ENCODE measurements around the gene GARIN5B.
"Not testable (repeated sequence)": the region's sequence is repeated elsewhere in the genome, so short reads cannot be mapped to it uniquely, and the experiment has no call there.

GARIN5B gene

DNA sequence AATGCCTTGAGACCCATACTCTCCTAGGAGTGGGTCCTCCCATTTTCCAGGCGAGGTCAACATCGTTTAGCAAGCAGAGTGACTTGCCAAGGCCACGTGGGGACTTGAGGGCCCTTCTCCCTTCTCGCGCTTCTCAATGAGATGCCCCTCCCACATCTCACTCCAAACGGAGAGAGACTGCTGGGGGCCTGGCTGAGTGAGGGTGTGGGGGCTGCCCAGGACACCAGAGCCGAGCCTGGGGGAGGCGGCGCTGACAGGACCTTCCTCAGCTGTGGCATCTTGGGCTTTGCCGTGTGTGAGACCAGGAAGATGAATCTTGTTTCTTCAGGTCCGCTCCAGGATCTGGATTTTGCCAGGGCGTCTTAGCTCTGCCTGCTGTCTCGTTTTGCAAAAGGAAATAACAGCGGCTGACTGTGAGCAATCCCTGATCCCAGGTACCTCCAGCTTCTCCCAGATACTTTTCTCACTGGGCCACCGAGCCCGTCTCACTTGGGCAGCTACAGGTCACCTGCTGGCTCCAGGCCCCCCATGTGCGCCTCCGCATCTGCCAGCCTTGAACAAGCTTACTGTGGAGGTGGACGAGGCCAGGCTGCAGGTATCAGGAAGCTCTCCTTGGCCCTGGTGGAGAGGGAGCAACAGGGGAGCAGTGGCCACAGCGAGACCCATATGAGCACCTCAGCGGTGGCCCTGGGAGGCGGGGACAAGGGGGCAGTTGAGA, 14.6 kb downstream of the GARIN5B start:
- no peak for DNase-seq (ENCODE audit: low spot score)

DNA sequence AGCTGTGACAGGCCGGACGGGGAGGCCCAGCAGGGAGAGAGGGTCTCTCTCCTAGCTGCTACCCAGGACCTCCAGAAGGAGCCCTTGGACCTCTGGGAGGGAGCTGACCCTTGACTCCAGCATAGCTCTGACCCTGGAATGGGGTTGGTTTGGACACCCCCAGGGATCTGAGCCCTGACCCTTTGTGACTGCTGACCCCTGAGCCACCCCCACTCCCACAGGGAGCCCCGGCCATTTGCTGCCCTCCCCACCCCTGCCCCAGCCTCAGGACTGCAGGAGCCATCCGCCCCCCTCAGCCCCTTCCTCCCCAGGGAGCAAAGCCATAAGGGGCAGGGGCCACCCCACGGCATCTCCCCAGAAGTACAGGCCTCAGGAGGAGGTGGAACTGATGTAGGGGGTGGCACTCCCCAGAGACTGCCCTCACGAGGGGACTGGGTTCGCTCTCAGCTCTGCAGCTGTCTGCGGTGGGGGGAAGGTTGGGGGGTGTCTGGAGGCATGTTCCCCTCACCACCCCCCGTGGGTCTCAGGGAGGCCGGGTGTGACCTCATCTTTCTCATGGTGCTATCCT, 15.5 kb downstream of the GARIN5B start:
- DNase-seq (ENCODE audit: low spot score) = no peak

DNA sequence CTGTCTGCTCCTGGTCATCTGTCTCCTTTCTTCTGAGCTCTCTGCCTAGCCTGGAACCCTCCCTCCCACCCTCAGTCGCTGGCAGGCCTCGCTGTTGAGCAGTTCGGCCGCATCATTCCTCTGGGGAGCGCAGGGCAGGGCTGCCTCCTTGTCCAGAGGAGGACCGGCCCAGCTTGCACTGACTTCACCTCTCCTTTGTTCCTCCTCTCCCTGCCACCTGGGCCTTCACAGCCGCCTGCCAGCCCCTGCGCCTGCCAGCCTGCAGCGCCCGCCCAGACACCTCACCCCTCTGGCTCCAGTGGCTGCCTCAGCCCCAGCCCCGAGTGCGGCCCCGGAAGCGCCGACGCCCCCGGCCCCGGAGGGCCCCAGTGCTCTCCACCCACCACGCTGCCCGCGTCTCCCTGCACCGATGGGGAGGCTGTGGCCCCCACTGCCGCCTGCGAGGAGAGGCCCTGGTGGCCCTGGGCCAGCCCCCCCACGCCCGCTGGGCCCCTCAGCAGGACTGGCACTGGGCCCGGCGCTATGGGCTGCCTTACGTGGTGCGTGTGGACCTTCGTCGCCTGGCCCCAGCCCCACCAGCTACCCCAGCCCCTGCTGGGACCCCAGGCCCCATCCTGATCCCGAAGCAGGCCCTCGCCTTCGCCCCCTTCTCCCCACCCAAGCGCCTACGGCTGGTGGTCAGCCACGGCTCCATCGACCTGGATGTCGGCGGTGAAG, 16.2 kb downstream of the GARIN5B start:
- no peak for DNase-seq (ENCODE audit: low spot score)

DNA sequence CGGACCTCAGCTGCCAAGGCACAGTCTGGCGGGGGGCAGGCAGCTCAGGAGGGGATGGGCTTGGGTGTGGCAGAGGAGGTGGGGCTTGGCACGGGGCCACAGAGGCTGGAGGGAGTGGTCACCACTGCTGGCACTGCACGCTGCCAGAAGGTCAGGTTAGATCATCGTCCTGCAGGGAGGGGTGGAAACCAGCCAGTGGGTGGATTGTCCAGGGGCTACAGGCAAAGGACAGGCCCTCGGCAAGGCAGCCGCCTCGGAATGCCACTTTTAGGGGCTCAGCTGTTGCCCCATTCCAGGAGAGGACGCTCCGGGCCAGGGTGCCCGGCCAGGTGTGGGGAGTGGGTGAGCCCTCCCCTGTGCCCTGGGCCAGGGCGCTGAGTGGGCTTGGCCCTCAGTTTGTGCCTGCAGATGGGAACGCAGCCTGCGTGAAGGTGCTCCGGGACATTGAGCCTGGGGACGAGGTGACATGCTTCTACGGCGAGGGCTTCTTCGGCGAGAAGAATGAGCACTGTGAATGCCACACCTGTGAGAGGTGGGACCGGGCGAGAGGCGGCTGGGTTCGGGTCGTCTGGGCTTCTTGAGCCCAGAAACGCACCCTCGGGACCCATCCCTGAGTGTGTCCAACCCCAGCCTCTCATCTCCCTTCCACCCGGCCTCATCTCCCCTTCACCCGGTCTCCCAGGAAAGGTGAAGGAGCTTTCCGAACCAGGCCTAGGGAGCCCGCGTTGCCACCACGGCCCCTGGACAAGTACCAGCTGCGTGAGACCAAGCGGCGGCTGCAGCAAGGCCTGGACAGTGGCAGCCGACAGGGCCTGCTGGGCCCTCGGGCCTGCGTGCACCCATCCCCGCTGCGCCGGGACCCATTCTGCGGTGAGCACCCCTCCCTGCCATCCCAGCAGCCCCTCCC, 17.0 kb downstream of the GARIN5B start:
- DNase-seq (ENCODE audit: low spot score) = no peak

DNA sequence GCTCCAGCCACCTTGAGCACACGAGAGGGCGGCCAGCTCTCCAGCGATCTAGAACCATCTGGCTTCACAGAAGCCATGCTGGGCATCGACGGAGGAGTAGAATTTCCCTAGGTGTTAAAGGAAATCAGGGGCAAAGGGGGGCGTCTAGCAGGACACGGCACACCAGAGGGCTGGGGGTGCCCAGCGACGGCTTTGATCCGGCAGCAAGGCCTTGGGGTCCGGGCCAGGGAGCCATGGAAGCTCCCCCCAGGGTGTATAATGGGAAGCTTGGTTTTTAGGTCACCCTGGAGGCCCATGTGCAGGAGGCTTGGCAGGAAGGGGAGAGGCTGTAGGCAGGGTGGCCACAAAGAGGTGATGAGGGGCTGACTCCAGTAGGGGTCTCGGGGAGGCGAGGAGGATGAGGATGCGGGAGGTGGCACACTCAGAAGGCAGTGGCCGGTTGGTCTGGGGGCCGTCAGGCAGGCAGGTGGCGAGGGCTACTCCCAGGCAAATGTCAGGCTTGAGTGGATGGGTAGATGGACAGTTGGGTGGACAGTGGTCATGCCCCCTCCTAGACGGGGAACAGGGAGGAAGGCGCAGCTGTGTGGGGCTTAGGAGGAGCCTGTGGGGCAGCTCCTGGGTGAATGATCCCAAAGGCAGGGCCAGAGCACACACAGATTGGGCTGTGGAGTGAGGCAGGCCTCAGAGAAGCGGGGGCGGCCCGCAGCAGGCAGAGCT, 17.8 kb downstream of the GARIN5B start:
- DNase-seq (ENCODE audit: low spot score) = no peak

DNA sequence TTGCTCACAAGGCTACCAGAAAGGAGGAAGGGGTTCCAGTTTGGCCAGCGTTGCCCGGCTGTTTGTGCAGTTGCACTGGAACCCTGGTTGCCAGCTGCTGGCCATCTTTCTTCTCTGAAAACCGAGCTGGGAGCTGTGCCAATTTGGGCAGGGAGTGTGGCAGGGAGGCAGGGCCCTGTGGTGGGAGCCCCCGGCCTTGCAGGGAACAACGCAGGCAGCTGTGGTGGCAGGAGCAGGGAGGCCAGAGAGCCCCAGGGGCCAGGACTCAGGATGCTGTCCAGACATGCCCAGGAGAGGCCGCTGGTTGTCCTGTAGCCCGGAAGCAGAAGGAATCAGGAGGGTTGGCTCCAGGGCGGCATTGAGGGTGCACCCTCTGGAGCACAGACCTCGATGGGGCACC, 18.6 kb downstream of the GARIN5B start:
- no peak for DNase-seq (ENCODE audit: low spot score)

DNA sequence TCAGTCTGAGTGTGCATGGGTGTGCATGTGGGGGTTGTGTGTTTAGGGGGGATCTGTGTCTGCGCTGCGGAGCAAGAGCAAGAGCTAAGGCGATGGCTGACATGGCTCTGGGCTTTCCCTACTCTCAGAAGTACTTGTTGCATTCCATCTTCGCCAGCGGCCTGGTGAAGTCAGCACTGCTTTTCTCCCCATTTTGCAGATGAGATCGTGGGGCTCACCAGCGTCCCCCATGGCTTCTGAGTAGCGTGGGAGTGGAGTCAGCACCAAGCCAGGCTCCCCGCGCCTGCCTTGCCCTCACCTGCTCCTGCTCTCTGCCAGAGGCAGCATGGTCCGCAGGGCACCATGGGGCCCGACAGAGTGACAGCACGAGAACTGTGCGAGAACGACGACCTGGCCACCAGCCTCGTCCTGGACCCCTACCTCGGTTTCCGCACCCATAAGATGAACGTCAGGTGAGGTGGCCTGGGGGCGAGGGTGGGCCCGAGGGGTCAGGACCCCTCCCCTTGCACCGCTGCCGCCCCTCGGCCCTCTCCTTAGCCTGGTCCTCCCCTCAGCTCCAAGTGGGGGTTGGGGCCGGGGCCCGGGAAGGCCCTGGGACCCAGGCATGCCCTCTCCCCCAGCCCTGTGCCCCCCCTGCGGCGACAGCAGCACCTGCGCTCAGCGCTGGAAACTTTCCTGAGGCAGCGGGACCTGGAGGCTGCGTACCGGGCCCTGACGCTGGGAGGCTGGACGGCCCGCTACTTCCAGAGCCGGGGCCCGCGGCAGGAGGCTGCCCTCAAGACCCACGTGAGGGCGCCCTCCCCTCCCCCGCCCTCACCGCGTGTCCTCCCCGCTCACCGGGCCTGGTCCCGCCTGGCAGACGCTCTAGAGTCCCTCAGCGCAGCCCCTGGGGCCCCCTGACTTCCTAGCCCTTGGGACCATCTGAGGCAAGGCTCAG, 21.2 kb downstream of the GARIN5B start:
- no peak for DNase-seq (ENCODE audit: low spot score)

DNA sequence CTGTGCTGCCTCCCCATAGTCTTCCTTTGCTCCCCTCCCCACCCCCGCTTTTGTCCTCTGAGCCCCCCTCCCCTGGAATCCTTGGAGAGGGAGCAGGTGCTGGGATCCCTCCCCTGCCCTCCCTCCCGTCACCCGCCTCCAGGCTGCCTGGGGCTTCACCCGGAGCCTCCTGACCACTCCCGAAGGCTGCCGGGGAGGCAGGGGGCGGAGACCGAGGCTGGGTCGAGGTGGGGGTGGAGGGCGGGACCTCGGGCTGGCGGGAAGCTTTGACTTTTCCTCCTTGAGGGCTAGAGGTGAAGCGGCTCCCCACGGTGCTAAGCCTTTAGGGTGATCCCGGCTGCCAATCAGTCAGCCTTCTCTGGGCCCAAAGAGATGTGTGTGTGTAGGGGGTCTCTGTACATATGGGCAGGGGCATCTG, 21.9 kb downstream of the GARIN5B start:
- DNase-seq (ENCODE audit: low spot score) = peak; percentile 91

DNA sequence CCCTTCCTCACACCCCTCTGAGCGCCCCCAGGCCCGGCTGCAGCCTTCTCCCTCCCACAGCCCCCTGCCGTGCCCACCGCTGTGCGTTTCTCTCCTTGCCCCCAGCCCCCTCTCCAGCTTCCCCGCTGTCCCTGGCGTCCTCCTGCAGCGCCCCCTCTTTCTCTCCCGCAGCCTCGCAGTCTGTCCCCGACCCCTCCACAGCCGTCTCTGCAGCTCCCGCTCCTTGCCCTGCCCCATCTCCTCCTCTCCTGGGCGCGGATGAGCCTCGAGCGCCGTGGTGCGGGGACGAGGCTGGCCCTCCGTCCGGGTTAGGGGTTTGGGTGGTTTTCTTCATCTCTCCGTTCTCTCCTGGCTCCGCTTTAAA, 22.3 kb downstream of the GARIN5B start:
- peak; percentile 69 for DNase-seq (ENCODE audit: low spot score)

DNA sequence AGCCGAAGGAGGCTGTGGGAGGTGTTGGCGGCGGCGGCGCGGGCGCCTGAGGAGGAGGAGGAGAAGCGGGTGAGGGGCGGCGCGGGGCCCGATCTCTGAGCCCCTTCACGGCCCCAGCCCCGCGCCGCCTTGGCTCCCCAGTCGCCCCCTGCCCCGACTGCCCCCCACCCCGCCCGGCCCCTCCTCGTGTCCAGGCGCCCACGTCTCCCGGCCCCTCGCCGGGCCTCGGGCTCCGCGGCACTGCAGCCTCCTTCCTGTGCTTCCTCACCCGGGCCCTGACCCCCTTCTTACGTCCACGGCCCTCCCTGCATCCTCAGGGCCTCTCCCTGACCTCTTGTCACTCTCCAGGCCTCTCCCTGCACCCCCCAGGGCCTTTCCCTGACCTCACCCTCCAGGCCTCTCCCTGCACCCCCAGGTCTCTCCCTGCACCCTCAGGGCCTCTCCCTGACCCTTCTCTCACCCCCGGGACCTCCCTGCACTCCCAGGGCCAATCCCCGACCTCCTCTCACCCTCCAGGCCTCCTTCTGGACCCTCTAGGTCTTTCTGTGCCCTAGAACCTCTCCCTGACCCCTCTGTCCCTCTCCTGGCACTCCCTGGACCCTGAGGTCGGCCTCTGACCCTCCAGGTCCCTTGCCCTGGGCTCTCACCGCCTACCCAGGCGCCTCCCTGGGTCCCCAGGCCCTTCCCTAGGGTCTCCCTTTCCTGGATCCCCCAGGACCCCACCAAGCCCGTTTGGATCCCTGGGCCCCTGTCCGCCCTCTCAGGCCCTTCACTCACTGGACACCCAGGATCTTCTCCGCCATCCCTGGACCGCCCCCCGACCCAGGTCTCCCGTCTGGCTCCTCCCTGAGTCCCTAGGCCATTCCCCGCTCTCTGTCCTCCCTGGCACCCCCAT, 22.9 kb downstream of the GARIN5B start:
- DNase-seq (ENCODE audit: low spot score) = no peak

DNA sequence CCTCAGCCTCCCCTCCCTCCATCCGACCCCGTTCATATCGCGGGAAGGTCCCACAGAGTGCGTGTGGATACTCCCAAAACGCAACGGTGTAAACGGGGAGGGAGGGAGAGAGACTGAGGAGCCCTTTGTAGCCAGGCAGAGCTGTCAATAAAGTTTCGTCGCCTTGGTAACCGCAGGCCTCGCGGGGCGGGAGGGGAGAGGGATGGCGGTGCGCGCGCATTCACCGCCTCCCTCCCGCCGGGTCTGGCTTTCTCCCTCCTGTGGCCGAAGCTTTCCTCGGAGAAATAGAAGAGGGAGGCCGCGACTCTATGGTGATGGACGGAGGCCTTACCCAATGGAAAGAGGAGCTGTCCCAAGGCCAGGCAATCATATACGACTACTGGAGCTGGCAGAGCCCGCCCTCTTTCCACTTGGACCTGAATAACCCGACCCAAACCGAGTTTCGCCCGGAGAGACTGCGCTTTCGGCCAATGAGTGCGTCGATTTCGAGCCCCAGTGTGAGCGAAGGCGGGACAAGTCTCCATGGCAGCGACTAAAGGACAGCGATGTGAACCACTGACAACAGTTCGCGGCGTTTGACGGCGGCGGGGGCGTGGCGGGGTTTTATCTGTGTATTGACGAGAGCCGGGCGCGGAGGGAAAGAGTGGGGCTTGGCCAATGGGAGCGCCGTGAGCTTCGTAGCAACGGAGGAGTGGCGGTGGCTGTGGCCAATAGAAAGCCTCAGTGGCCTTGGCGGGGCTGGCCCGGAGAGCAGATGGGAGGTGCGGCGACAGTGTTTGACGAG, 23.8 kb downstream of the GARIN5B start, which contains the start of gene KMT5C:
KMT5C (plus strand) TSS at position 772 of the 784 bp plus-strand sequence. CDS start 2,061 bp downstream, outside the sequence.
- peak; percentile 98 for DNase-seq (ENCODE audit: low spot score)

DNA sequence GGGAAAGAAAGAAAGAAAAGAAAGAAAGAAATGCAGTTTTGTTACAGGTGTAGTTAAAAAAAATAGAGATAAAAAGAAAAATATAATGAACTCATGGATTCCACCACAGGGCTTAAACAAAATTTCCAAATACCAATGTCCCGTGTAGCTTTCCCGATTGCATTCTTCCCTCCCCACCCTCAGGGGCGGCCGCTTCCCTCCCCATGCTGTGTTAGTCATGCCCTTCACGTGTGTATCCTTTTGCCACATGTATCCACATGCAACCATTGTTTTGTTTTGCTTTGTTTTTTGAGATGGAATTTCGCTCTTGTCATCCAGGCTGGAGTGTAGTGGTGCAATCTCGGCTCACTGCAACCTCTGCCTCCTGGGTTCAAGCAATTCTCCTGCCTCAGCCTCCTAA, 27.0 kb downstream of the GARIN5B start:
- DNase-seq (ENCODE audit: low spot score) = no peak

DNA sequence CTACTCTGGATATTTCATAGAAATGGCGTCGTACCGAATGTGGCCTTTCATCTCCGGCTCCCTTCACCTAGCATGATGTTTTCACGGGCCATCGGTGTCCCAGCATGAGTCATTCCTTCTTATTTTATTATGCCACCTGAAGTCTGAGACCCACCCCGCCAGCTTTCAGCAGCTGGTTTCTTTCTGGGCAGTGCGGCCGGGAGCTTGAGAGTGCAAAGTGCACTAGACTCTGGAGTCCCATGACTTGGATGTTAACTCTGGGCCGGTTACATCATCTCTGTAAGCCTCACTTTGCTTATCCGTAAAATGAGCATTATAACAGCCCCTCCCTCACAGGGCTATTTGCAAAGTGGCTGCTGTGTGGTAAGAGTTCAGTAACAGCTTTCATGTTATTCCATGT, 29.2 kb downstream of the GARIN5B start:
- no peak for DNase-seq (ENCODE audit: low spot score)

DNA sequence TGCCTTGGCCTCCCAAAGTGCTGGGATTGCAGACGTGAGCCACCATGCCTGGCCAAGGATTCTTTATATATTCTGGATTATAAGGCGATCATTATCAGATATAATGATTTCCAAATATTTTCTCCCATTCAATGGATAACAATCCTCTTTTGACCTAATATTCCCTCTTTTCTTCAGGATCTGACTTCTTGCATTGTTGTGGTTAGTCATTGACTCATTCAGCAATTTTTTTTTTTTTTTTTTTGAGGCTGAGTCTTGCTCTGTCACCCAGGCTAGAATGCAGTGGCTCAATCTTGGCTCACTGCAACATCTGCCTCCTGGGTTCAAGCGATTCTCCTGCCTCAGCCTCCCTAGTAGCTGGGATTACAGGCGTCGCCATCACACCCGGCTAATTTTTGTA, 33.3 kb downstream of the GARIN5B start:
- not testable (repeated sequence) for DNase-seq (ENCODE audit: low spot score)

DNA sequence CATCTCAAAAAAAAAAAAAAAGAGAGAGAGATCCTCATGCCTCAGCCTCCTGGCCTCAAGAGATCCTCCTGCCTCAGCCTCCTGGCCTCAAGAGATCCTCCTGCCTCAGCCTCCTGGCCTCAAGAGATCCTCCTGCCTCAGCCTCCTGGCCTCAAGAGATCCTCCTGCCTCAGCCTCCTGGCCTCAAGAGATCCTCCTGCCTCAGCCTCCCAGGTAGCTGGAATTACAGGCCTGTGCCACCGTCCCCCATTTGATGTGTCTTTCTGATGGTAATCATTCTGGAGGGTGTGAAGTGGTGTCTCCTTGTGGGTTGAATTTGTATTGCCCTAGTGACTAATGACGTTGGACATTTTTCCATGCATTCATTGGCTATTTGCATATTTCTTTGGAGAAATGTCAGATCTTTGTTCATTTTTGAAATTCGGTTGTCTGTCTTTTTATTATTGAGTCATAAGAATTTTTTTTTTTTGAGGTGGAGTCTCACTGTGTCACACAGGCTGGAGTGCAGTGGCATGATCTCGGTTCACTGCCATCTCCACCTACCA, 34.2 kb downstream of the GARIN5B start:
- DNase-seq (ENCODE audit: low spot score) = not testable (repeated sequence)

DNA sequence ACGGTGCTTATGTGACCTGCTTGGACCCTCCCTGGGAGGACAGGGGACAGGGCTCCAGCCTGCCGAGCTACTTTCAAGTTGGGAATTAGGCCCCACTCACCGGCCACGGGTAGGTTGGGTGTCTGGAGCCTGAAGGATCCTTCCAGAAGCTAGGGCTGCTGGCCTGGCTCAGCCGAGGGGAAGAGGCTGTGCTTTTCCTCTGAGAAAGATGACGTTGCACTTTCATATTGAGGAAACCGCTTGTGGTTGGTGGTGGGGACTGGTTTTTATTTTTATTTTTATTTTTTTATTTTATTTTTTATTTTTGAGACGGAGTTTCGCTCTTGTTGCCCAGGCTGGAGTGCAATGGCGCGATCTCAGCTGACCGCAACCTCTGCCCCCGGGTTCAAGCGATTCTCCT, 37.9 kb downstream of the GARIN5B start, which contains the start of gene TMEM150B:
TMEM150B (minus strand) TSS at position 170 of the 400 bp plus-strand sequence. CDS start 4,305 bp downstream, outside the sequence.
- DNase-seq (ENCODE audit: low spot score) = no peak

DNA sequence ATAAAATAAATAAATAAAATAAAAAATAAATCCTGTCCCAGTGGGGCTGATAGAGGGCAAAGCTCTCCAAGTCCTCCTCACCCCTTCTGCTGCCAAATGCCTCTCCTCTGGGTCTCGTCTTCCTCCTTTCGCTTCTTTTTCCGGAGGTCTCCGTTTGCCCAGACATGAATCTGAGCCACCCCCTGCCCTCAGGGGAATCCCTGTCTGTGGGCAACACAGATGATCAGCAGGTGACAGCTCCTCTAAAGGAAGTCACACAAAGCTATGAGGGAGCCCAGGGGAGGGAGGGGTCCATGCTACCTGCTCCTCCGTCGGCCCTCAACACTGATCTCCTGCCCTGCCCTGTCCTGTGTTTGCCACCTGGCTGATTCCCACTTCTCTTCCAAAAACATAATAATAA, 38.4 kb downstream of the GARIN5B start:
- DNase-seq (ENCODE audit: low spot score) = no peak
